Right lobe of liver (tissue), 4 donors: ENCODE results near the gene TSPAN18.

ENCODE experiments used
- CTCF ChIP-seq, 4 donors: fragments of 200-600 bp in 3 of 4; fragments of 450-650 bp in 1 of 4; IDR thresholded peaks; one replicate each; pipeline versions ENCODE4 v1.5.1 to v1.8.0; 2016 to 2022; ENCODE audit warnings: antibody characterized with exemption in 4 of 4, mild to moderate bottlenecking in 2 of 4
- POLR2A ChIP-seq: fragments of 450-650 bp; IDR thresholded peaks from one replicate; pipeline ENCODE4 v1.6.1; 2017; ENCODE audit warnings: antibody characterized with exemption, mild to moderate bottlenecking
- donor health status: DM: no; HTN: no; CAD: no.
- donor health status: DM: no; HTN: no; CAD: no.
- donor health status: DM: no; HTN: yes; CAD: no.

GRCh38 chr11:44928144-44928543 lies 201.4 kb downstream of the TSPAN18 start:
- TF ChIP-seq POLR2A (no peak), CTCF (IDR thresholded peaks at IDR 0.05) (no peak)
